PC-3 (cell line): ENCODE measurements around the gene KIFAP3. TPM values are rescaled to one million over a fixed set of nuclear protein-coding genes. Genes with fewer than 3 reads are reported as not detected.

Experiments used
- ATAC-seq: fragments of 200-7000 bp; cut with Tn5 transposase; 2 replicates; pipeline ENCODE4 v1.9.1; 2020; ENCODE audit warnings: mild to moderate bottlenecking, moderate library complexity
- BruUV-seq: library from RNA; stranded (reverse); fragments of 400-500 nt; replicated peaks from 2 replicates; lab custom pipeline; 2021; lab: Mats Ljungman, UMichigan
- CTCF ChIA-PET: fragments of 300-600 bp; sonication (Branson Sonifier 250); formaldehyde crosslinking; loops from one replicate; lab custom pipeline; 2022; ENCODE audit warnings: antibody characterized with exemption; lab: Charles Lee
- POLR2A ChIA-PET: fragments of 300-600 bp; sonication (Branson Sonifier 250); formaldehyde crosslinking; loops from one replicate; lab custom pipeline; 2022; ENCODE audit warnings: antibody characterized with exemption; ENCODE audit not compliant: unreplicated experiment; lab: Charles Lee
- DNase-seq: peaks from one replicate; pipeline ENCODE4 v3.0.0-alpha.2; 2015
- H2AFZ ChIP-seq: fragments of 300-600 bp; sonication (generic); 2 replicates; pipeline ENCODE4 v1.6.0; 2016; ENCODE audit warnings: antibody characterized with exemption, low read length
- H3F3A ChIP-seq: fragments of 300-600 bp; sonication (generic); one replicate; pipeline ENCODE4 v1.6.0; 2017; ENCODE audit warnings: antibody characterized with exemption, low read length, control low read depth, mild to moderate bottlenecking; ENCODE audit not compliant: unreplicated experiment
- H3K27ac ChIP-seq: fragments of 300-600 bp; sonication (generic); 2 replicates; pipeline ENCODE4 v1.5.1; 2016; ENCODE audit warnings: mild to moderate bottlenecking, low read length
- H3K27me3 ChIP-seq: fragments of 300-600 bp; sonication (generic); 2 replicates; pipeline ENCODE4 v1.6.1; 2016; ENCODE audit warnings: low read length, mixed read lengths
- H3K36me3 ChIP-seq: fragments of 300-600 bp; sonication (generic); 2 replicates; pipeline ENCODE4 v1.6.1; 2016; ENCODE audit warnings: low read depth, mixed run types, low read length, mixed read lengths
- H3K4me1 ChIP-seq: fragments of 300-600 bp; sonication (generic); 2 replicates; pipeline ENCODE4 v1.5.1; 2016; ENCODE audit warnings: low read length; ENCODE audit not compliant: insufficient read depth
- H3K4me2 ChIP-seq: fragments of 300-600 bp; sonication (generic); 2 replicates; pipeline ENCODE4 v1.6.0; 2016; ENCODE audit warnings: low read length
- H3K4me3 ChIP-seq: fragments of 300-600 bp; sonication (generic); 2 replicates; pipeline ENCODE4 v1.5.1; 2016; ENCODE audit warnings: mild to moderate bottlenecking, low read length, mixed read lengths
- H3K79me2 ChIP-seq: fragments of 300-600 bp; sonication (generic); 2 replicates; pipeline ENCODE4 v1.6.1; 2017; ENCODE audit warnings: low read length, mixed read lengths
- H3K9ac ChIP-seq: fragments of 300-600 bp; sonication (generic); 2 replicates; pipeline ENCODE4 v1.6.0; 2016; ENCODE audit warnings: mild to moderate bottlenecking, low read length
- H3K9me2 ChIP-seq: fragments of 300-600 bp; sonication (generic); replicated peaks from 2 replicates; pipeline ENCODE4 v1.6.1; 2016; ENCODE audit warnings: mixed run types, low read length, mixed read lengths
- H3K9me3 ChIP-seq: fragments of 300-600 bp; sonication (generic); 2 replicates; pipeline ENCODE4 v1.6.1; 2016; ENCODE audit warnings: low read length, mixed read lengths
- H4K20me1 ChIP-seq: fragments of 300-600 bp; sonication (generic); 2 replicates; pipeline ENCODE4 v1.6.1; 2016; ENCODE audit warnings: low read length, mixed read lengths
- EZH2 ChIP-seq: fragments of 300-600 bp; sonication (generic); IDR thresholded peaks from one replicate; pipeline ENCODE4 v1.6.1; 2017; ENCODE audit warnings: antibody characterized with exemption, mild to moderate bottlenecking, low read length; ENCODE audit not compliant: unreplicated experiment
- EZH2phosphoT487 ChIP-seq: fragments of 300-600 bp; sonication (generic); IDR thresholded peaks from 2 replicates; pipeline ENCODE4 v1.6.1; 2018; ENCODE audit warnings: mild to moderate bottlenecking, antibody characterized with exemption, low read length, borderline replicate concordance
- intact Hi-C: fragments of 100-400 bp; cut with micrococcal nuclease; formaldehyde crosslinking; loops from 2 replicates; pipeline ENCODE4 v1.9.0; 2023
- total RNA-seq: library from RNA; depleted of rRNA; stranded (reverse); fragments of >200 nt; gene quantifications from 2 replicates; pipeline ENCODE4 v1.2.3, GENCODE V29; 2014
- TF ChIP-seq, protein P1 (sequence below): fragments of 300-600 bp; sonication (generic); conservative IDR thresholded peaks from 2 replicates; pipeline ENCODE4 v1.5.1; 2017; ENCODE audit warnings: antibody characterized with exemption, low read depth, mild to moderate bottlenecking, low read length

The KIFAP3 gene
- total RNA-seq, 1 experiment from 2014 or later, result 6.9 TPM

DNA sequence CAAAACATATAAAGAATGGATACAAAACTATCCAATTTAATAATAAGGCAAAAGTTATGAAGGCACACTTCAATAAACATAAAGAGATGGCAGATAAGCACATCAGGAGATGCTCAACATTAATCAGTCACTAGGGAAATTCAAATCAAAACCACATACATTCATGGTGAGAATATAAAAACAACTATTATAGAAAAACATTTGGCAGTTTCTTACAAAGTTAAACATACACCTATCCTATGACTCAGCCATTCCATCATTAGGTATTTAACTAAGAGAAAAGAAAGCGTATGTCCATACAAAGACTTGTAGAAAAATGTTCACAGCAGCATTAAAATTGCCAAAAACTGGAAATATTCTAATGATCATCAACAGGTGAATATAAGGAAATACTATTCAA is 44.3 kb downstream of the KIFAP3 start:
- Histone ChIP-seq H3K4me2 (peak overlapping the region; percentile 8; the same call in 1 of the 2 replicates), H3K9ac (no peak overlapping the region), H3K4me3 (no peak overlapping the region), H3K9me2 (no peaks in the 10 kb centered on the region), H3K4me1 (peaks cover 31% of the 10 kb centered on the region), H3F3A (no peaks in the 10 kb centered on the region), H4K20me1 (no peaks in the 10 kb centered on the region), H3K9me3 (no peaks in the 10 kb centered on the region), H3K27ac (no peak overlapping the region), H3K36me3 (peaks cover 5% of the 10 kb centered on the region; the same call in 1 of the 2 replicates), H3K79me2 (no peaks in the 10 kb centered on the region), H3K27me3 (no peaks in the 10 kb centered on the region), H2AFZ (no peak overlapping the region)
- peak; percentile 66 for ATAC-seq
- TF ChIP-seq EZH2phosphoT487 (no peak), EZH2 (no peak)
- TF ChIP-seq, protein P1, sequence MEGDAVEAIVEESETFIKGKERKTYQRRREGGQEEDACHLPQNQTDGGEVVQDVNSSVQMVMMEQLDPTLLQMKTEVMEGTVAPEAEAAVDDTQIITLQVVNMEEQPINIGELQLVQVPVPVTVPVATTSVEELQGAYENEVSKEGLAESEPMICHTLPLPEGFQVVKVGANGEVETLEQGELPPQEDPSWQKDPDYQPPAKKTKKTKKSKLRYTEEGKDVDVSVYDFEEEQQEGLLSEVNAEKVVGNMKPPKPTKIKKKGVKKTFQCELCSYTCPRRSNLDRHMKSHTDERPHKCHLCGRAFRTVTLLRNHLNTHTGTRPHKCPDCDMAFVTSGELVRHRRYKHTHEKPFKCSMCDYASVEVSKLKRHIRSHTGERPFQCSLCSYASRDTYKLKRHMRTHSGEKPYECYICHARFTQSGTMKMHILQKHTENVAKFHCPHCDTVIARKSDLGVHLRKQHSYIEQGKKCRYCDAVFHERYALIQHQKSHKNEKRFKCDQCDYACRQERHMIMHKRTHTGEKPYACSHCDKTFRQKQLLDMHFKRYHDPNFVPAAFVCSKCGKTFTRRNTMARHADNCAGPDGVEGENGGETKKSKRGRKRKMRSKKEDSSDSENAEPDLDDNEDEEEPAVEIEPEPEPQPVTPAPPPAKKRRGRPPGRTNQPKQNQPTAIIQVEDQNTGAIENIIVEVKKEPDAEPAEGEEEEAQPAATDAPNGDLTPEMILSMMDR, result no peak
- intact Hi-C loops, result no loop called here
- POLR2A ChIA-PET, result no interaction called here
- no TSS peak for BruUV-seq
- CTCF ChIA-PET, result no interaction called here
- DNase-seq, result peak; percentile 42

DNA sequence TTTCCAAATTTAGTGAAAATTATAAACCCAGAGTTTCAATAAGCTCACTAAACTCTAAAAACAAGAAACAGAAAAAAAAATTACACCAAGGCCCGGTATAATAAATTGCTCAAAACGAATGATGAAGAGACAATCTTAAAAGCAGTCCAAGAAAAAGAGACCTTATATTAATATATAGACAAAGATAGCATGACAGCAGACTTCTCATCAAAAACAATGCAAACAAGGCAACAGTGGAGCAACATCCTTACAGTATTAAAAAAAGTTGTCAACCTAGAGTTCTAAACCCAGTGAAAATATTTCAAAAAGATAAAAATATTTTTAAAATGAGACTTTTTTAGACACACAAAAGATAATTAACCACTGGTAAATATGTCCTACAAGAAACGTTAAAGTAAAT is 46.7 kb downstream of the KIFAP3 start:
- H4K20me1 ChIP-seq, result no peaks in the 10 kb centered on the region
- ChIA-PET POLR2A (no interaction called here), CTCF (no interaction called here)
- peaks cover 31% of the 10 kb centered on the region for H3K4me1 ChIP-seq
- no peaks in the 10 kb centered on the region for H3K9me3 ChIP-seq
- no peak overlapping the region for H3K4me2 ChIP-seq
- DNase-seq, result no peak
- no peaks in the 10 kb centered on the region for H3F3A ChIP-seq
- H3K4me3 ChIP-seq, result no peak overlapping the region
- TF ChIP-seq EZH2phosphoT487, result no peak
- TF ChIP-seq EZH2, result no peak
- no peaks in the 10 kb centered on the region for H3K79me2 ChIP-seq
- H2AFZ ChIP-seq, result no peak overlapping the region
- no peak overlapping the region for H3K9ac ChIP-seq
- H3K27me3 ChIP-seq, result no peaks in the 10 kb centered on the region
- H3K9me2 ChIP-seq, result no peaks in the 10 kb centered on the region
- H3K36me3 ChIP-seq, result peaks cover 5% of the 10 kb centered on the region; the same call in 1 of the 2 replicates
- intact Hi-C loops, result no loop called here
- H3K27ac ChIP-seq, result no peak overlapping the region
- no peak for ATAC-seq
- no TSS peak for BruUV-seq

DNA sequence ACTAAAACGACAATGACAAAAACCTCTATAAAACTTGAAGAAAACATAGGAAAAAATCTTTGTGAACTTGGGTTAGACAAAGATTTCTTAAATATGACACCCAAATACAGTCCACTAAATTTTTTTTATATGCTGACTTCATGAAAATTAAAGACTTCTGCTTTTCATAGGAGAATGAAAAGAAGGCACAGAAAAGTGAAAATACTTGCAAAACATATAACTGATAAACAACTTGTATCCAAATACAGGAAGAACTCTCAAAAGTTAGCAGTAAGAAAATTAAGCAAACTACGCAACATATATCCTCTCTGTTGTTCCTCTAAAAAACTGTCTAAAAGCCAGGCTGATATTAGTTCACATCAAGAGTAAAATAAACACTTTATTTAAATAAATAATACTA is 53.6 kb downstream of the KIFAP3 start:
- DNase-seq (no peak), ATAC-seq (no peak)
- no peaks in the 10 kb centered on the region for H3K79me2 ChIP-seq
- no peaks in the 10 kb centered on the region for H3K9me2 ChIP-seq
- TF ChIP-seq, protein P1, result no peak
- TF ChIP-seq EZH2 (no peak), EZH2phosphoT487 (no peak)
- H3K27me3 ChIP-seq, result no peaks in the 10 kb centered on the region
- H3F3A ChIP-seq, result no peaks in the 10 kb centered on the region
- BruUV-seq, result no TSS peak
- no peaks in the 10 kb centered on the region for H3K4me1 ChIP-seq
- H3K9me3 ChIP-seq, result no peaks in the 10 kb centered on the region
- H3K4me3 ChIP-seq, result no peak overlapping the region
- CTCF ChIA-PET, result no interaction called here
- no peaks in the 10 kb centered on the region for H3K36me3 ChIP-seq
- no peak overlapping the region for H3K9ac ChIP-seq
- H3K27ac ChIP-seq, result no peak overlapping the region
- no peaks in the 10 kb centered on the region for H4K20me1 ChIP-seq
- POLR2A ChIA-PET, result no interaction called here
- intact Hi-C loops, result no loop called here
- H2AFZ ChIP-seq, result no peak overlapping the region
- no peak overlapping the region for H3K4me2 ChIP-seq
